Inflammatory macrophage treated with lipopolysaccharide for 4 hours (primary cell): Measurements from ENCODE around the gene C18orf54.
A peak's percentile ranks its signal among the peaks of the same experiment; 100 is the strongest.
"Not testable (repeated sequence)": the region's sequence is repeated elsewhere in the genome, so short reads cannot be mapped to it uniquely, and the experiment has no call there.

ENCODE experiments used
- DNase-seq: peaks from one replicate; pipeline ENCODE4 v3.0.0-alpha.2; 2020

The C18orf54 gene

GRCh38 chr18:54357660-54358494 is at the start of gene C18orf54, which contains the start of gene STARD6:
Gene C18orf54, plus strand, starts transcription at chr18:54357906. Its CDS starts 2,667 bp downstream, at chr18:54360573.
Gene STARD6, minus strand, starts transcription at chr18:54357858. Its CDS starts 3,285 bp downstream, at chr18:54354573.
- peak; percentile 90 for DNase-seq

- DNase-seq = not testable (repeated sequence)
Observed at GRCh38 chr18:54309564-54309963, 48.1 kb upstream of the C18orf54 start.

GRCh38 chr18:54316071-54316820 is 41.5 kb upstream of the C18orf54 start:
- no peak for DNase-seq

GRCh38 chr18:54323561-54323960 is 34.1 kb upstream of the C18orf54 start:
- no peak for DNase-seq

GRCh38 chr18:54323970-54324369 is 33.7 kb upstream of the C18orf54 start:
- no peak for DNase-seq

- DNase-seq = no peak
Observed at GRCh38 chr18:54327818-54328217, 29.9 kb upstream of the C18orf54 start.

- DNase-seq = no peak
Observed at GRCh38 chr18:54329787-54330186, 27.9 kb upstream of the C18orf54 start.

GRCh38 chr18:54330768-54331548 is 26.7 kb upstream of the C18orf54 start:
- peak; percentile 23 for DNase-seq

- DNase-seq = no peak
Observed at GRCh38 chr18:54335638-54336173, 22.0 kb upstream of the C18orf54 start.

GRCh38 chr18:54338230-54338629 is 19.5 kb upstream of the C18orf54 start:
- DNase-seq = no peak

- no peak for DNase-seq
Observed at GRCh38 chr18:54351186-54351585, 6.5 kb upstream of the C18orf54 start.

GRCh38 chr18:54357082-54357659 is 535 bp upstream of the C18orf54 start:
- no peak for DNase-seq

- DNase-seq = peak; percentile 16
Observed at GRCh38 chr18:54358495-54359040, 862 bp downstream of the C18orf54 start.

- DNase-seq = no peak
Observed at GRCh38 chr18:54359233-54359632, 1.5 kb downstream of the C18orf54 start.

GRCh38 chr18:54360406-54360805 is 2.7 kb downstream of the C18orf54 start:
- no peak for DNase-seq

- no peak for DNase-seq
Observed at GRCh38 chr18:54378057-54378456, 20.4 kb downstream of the C18orf54 start.

GRCh38 chr18:54381640-54382039 is 23.9 kb downstream of the C18orf54 start:
- no peak for DNase-seq

GRCh38 chr18:54382076-54382475 is 24.4 kb downstream of the C18orf54 start:
- DNase-seq = no peak

- DNase-seq = no peak
Observed at GRCh38 chr18:54382733-54383252, 25.1 kb downstream of the C18orf54 start.

GRCh38 chr18:54386043-54386442 is 28.3 kb downstream of the C18orf54 start:
- no peak for DNase-seq

- DNase-seq = not testable (repeated sequence)
Observed at GRCh38 chr18:54386800-54387495, 29.2 kb downstream of the C18orf54 start.
